Dermis microvascular lymphatic vessel endothelial cell (primary cell): ENCODE measurements around the gene HOXB3. TPM values are rescaled to one million over a fixed set of nuclear protein-coding genes. Genes with fewer than 3 reads are reported as not detected.

Source experiments
- DNase-seq, 2 donors: peaks; one replicate each; pipeline versions ENCODE4 v3.0.0 to v3.0.0-alpha.2; 2010; ENCODE audit warnings: low read depth in 2 of 2
- total RNA-seq: library from RNA; depleted of rRNA; stranded (reverse); fragments of >200 nt; gene quantifications from 2 replicates; pipeline ENCODE4 v1.2.1, GENCODE V29; 2014

The HOXB3 gene
- total RNA-seq, 1 donor from 2014 or later, result 1.9 TPM

- no peak for DNase-seq
Measured at GRCh38 chr17:48571024-48571818, 18.8 kb downstream of the HOXB3 start.

DNA sequence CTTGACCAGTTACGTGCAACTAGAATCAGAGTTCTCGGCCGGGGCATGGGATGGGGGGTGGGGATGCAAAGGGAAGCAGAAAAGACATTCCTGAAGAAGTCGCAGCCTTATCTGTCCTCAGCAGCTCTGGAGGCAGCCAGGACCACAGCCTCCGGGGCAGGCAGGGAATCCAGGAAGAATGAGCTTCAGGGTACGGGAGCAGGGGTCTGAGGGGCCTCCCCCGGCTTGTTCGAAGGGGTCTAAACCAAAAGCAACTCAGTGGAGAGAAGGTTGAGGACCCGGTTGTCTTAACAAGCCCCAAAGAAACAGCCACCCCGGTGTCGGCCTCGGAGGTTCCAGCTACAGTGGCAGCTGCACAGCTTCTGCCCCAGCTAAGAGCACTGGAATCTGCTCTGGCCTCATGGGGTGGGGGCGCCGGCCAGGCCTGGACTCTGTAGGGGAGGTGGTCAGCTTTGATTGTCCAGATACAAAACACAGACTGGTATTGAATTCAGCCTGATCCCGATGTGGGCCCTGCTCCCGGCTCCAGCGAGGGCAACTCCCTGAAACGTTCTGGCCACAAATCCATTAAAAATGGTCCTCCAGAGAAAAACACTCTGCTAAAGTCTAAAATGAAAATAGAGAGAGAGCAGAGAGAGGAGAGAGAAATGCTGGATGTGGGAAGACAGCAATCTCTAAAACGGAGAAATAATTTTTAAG is 19.6 kb downstream of the HOXB3 start:
- no peak for DNase-seq

- no peak for DNase-seq
Measured at GRCh38 chr17:48569674-48570324, 20.2 kb downstream of the HOXB3 start.

- DNase-seq, result no peak
Measured at GRCh38 chr17:48569240-48569582, 20.8 kb downstream of the HOXB3 start.

DNA sequence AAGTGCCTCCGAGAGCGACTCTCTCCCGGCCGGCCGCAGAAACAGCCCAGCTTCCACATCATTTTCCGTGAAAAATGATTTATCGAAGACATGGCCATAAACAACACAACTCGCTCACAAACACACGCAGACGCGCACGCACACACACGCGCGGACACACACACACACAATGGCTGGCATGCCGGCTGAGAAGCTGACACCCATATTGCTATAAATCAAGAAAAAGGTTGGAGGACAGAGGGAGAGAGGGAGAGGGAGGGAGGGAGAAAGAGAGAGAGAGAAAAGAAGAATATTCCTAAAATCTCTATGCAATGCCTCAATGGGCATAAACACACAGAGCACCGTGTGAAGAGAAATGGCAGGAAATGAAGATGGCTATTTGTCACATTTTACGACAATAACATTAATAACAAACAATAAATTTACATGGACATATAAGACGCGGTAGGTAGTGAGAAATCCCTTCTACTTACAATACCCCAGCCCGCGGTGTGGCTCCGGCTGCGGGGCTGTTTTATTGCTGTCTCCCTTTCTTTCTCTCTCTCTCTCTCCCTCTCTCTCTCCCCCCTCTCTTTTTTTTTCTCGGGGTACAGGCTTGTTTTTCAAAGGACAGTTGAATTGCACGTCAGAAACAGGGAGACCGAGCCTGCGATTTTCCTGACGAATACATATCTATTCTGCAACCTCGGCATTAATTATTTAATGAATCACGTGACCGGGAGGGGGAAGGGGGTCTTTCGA is 21.4 kb downstream of the HOXB3 start:
- DNase-seq, result peak in 1 of 2 donors; percentile 53

GRCh38 chr17:48567646-48568354 is 22.2 kb downstream of the HOXB3 start:
- DNase-seq, result no peak

DNA sequence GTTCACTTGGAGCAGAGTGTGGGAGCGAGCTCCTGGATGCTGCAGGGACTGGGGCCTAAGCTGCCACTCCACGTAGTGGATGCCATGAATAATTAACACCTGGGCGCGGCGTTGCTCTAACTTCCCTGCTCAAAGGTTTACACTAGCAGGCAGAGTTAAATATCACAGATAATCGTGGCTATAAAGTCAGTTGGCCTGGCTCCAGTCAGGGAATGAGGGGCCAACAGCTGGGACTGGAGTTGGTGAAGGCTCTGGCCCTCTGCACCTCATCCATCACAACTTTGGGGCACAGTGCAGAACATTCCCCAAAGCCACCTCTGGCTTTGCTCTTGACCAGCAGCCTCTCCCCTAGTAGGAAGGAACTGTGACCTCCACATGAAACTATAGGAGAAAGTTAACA is 22.8 kb downstream of the HOXB3 start:
- DNase-seq, result no peak

DNA sequence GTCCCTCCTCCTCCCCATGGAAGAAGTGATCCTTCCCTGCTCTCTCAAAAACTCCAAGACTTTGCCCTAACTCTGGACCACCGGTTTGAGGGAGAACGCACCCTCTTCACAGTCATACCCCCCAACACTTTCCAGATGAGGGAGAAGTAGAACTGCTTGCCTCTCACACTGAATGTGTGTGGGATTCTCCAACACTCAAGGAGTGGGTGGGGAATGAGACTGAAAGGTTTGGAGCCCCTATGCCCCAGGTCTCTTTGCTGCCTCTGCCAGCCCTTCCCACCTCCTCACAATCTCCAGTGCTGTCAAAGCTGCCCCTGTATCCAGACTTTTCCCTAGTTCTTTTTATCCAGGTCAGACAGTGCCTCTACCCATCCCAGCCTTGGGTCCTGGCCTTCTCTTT is 23.3 kb downstream of the HOXB3 start:
- DNase-seq, result no peak

- DNase-seq, result no peak
Measured at GRCh38 chr17:48565925-48566710, 23.9 kb downstream of the HOXB3 start.

DNA sequence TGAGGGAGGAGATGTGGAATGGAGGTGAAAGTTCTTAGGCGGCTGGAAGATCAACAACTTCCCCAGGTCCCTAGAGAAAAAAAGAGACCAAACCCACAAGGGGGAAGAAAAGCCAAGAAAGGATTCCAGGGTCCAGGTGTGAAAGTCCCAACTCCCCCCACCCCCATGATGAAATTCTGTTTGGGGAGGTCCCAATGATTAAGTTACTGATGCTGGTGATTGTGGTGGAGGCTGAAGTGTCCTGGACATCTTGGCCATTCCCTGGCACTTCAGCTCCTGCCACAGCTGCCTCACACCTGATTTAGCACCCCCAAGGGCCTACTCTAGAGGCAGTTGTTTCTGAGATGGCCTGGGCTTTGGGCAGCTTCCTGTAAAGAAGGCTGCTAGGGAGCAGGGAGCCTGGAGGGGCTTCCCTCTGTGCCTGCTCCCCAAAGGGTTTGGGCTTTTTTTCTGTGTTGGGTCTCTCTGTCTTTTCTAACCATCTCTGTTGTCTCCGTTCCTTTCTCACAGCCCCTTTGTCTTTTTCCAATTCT is 25.0 kb downstream of the HOXB3 start:
- DNase-seq, result no peak

DNA sequence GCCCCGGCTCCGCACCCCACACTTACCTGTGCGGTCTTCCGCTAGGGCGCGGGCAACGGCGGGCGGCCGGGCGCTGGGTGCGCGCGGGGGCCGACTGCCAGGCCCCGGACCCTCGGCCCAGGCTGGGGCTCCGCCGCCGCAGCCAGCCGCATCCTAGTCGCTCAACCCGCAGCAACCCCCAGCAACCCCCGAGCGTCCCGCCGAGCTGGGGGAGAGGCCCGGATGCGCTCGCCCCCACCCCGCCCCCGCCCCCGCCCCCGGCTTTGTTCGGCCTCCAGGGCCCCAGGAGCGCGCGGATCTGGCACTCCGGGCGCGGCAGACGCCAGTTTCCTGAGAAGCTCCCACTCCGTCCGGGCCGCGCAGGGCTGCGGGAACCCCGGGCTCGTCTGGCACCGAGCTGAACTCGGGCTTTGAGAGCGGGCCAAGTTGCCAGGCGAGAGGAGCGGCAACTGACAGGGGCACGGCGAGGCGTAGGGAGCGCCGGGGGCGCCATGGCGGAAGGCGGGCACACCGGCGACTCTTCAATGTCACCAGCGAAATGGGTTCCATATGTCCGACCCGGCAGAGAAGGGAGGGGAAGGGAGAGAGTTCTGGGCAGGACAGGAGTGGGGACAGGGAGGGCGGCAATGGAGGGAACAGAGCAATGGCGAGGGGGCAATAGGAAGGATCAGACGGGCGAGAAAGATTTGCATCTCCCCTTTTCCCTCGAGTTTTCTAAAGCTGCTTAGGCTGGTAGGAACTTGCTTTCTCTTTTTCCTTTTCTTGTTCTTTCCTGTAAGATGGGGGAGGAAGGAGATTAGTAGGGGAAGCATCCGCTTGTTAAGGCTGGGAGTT is 25.6 kb downstream of the HOXB3 start:
- peak in 1 of 2 donors; percentile 56 for DNase-seq

- DNase-seq, result no peak
Measured at GRCh38 chr17:48563867-48564187, 26.2 kb downstream of the HOXB3 start.

DNA sequence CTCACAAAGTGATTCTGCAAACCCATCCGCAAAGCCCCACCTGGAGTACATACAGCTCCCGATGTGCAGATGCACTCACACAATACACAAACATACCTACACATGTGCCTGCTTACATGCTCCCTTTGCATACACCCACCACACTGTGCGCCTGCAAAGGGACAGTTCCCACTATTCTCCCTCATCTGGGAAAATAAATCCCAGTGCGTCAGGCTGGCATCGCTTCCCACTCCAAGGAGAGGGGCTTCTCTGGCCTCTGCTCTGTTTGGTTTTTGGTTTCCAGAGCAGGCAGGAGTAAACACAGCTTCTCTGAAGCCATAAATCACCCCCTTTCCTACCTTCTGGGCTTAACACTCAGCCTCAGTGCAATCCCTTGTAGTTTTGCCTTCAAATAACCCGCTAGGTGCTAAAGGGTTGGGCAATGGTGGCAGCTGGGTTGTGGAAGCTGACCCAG is 26.6 kb downstream of the HOXB3 start:
- no peak for DNase-seq

DNA sequence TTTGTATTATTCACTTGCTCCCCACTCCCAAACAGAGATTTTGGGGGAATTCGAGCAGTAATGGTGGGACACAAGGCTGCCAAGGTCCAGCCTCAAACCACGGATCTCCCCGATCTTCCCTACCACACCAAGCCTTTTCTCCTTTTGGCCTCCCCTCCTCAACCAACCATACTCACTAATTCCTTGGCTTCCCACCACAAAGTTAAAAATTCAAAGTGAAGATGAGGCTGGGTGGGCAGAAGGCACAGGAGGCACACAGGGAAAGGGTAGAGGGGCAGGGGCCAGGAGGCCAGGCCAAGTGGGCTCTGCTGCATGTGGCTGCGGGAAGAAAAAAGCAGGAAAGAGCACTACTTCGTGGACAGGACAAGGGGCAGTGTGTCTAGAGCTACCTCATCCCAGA is 27.1 kb downstream of the HOXB3 start:
- no peak for DNase-seq

DNA sequence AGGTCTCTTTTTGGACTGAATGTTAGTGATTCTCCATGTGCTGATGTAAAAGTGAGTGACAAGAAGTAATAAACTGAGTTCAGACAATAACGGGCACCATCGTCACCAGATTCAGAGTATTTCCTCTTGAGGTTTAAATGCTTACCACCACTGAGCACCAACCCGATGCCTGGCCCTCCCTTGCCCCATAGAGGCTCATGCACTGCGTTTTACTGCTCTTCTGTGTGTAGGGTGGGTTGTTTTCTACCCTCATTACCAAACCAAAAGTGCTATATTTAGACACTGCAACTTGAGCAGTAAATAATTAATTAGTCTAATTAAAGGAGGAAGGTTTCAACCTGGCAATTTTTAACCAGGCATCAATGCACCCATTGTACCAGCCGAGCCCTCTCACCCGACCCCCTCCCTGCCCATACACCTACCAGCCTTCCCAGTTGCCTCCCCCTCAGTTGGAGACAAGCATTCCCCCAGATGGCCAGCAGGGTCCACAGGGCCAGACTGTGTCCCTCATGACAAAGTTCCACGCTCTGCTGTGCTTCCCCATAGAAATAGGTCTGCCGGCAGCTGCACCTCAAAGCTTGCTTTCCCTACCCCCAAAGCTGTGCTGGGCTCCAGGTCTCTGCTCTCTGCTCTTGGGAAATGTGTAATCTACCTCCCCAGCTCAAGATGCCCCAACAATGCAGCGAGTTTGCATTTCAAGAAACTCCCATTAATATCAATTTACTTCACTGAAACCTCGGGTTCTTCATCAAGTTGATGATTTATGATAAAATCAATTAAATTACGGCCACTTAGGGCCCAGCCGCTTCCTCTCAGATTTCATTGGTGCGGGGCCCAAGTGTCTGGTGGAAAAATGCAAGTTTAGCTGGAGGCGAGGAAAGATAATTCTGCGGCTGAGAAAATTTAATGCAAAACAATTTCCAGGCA is 27.9 kb downstream of the HOXB3 start:
- no peak for DNase-seq

- DNase-seq, result no peak
Measured at GRCh38 chr17:48559840-48560817, 29.9 kb downstream of the HOXB3 start.
